GM13977 (cell line): Measurements from ENCODE around the gene STXBP1.

Source experiments
- DNase-seq: peaks from one replicate; pipeline ENCODE4 v3.0.0; 2012; ENCODE audit warnings: low spot score
- in situ Hi-C: fragments of 300-500 bp; cut with MboI; formaldehyde crosslinking; loops from one replicate; pipeline ENCODE4 v1.12.0; 2022; ENCODE audit warnings: low sequenced_read_pairs, low pct_unique_long_range_greater_than_20kb, mixed read lengths, inconsistent platforms; ENCODE audit not compliant: unreplicated experiment
- TF ChIP-seq, protein P1 (sequence below): IDR thresholded peaks from 2 replicates; pipeline ENCODE4 v1.5.1; 2012; ENCODE audit warnings: mild to moderate bottlenecking, control low read depth; ENCODE audit not compliant: insufficient read depth; ENCODE audit errors: extremely low read depth, missing control alignments

Gene STXBP1

DNA sequence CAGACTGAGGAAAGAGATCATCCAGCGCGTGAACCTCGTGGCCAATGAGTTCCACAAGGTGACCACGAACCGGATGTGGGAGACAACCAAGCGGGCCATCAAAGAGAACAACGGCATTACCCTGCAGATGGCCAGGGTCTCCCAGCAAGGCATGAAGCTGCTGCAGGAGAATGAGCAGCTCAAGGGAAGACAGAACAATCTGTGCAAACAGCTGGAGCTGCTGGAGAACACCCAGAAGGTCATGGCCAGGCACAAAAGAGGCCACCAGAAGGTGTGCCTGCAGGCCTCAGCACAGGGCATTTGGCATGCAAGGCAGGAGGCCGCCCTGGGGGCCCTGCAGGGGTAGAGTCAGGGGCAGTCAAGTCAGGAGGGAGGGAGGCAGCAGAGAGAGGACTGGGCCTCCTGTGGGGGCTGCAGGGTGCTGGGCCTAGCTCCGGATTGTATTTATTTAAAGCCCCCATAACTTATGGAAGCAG is 99.2 kb downstream of the STXBP1 start:
- TF ChIP-seq, protein P1, sequence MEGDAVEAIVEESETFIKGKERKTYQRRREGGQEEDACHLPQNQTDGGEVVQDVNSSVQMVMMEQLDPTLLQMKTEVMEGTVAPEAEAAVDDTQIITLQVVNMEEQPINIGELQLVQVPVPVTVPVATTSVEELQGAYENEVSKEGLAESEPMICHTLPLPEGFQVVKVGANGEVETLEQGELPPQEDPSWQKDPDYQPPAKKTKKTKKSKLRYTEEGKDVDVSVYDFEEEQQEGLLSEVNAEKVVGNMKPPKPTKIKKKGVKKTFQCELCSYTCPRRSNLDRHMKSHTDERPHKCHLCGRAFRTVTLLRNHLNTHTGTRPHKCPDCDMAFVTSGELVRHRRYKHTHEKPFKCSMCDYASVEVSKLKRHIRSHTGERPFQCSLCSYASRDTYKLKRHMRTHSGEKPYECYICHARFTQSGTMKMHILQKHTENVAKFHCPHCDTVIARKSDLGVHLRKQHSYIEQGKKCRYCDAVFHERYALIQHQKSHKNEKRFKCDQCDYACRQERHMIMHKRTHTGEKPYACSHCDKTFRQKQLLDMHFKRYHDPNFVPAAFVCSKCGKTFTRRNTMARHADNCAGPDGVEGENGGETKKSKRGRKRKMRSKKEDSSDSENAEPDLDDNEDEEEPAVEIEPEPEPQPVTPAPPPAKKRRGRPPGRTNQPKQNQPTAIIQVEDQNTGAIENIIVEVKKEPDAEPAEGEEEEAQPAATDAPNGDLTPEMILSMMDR: no peak
- no peak for DNase-seq
- in situ Hi-C loops: no loop called here

DNA sequence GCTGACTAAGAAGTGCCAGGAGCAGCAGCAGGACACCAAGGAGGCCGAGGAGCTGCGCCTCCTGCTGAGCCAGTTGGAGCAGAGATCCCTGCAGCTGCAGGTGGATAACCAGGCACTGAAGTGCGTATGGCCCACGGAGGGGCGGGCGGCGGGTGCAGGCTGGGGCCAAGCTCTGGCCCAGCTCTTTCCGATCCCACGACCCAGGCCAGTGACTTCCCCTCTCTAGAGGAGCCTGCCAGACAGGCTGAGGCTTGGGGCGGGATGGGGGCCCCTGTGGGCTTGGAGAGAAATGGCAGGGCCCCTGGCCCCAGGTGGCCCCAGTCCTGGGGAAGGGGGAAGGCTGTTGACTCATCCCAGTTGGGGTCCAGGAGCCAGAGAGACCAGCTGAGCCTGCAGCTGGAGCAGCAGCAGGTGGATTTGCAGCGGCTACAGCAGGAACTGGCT is 99.8 kb downstream of the STXBP1 start:
- TF ChIP-seq, protein P1: no peak
- DNase-seq: no peak
- in situ Hi-C loops: no loop called here

DNA sequence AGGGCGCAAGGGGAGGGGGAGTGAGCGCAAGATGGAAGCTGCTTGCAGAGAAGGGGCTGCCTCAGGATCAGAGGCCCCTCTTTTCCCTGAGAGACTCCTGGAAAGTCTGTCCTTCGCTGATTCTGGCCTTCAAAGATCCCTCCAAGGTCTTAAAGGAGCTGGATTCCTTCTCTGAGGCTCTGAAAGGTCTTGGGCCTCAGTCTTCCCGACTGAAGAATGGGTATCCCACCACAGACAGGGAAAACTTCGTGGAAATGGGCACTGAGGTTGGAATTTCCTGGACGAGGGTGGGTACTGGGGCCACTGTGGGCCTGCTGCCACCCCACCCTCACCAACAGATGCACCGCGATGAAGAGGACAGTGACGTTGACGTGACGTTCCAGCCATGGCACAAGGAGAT is 100.3 kb downstream of the STXBP1 start:
- in situ Hi-C loops: no loop called here
- TF ChIP-seq, protein P1: no peak
- no peak for DNase-seq

DNA sequence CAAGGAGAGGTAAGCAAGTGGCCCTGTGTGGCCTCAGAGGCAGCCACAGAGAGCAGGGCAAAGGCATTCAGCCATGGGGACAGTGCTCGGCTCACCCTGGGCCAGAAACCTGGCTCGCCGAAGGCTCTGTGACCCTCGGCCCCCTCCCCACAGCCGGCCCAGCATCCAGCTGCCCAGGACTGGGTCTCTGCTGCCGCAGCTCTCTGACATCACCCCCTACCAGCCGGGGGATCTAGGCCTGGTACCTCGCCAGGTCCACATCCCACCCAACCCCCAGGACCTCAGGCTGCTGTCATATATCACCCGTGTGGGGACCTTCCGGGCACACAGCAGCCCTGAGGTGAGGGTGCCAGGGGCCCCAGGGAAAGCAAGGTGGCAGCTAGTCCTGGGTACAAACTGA is 100.8 kb downstream of the STXBP1 start:
- DNase-seq: no peak
- in situ Hi-C loops: no loop called here
- TF ChIP-seq, protein P1: no peak

DNA sequence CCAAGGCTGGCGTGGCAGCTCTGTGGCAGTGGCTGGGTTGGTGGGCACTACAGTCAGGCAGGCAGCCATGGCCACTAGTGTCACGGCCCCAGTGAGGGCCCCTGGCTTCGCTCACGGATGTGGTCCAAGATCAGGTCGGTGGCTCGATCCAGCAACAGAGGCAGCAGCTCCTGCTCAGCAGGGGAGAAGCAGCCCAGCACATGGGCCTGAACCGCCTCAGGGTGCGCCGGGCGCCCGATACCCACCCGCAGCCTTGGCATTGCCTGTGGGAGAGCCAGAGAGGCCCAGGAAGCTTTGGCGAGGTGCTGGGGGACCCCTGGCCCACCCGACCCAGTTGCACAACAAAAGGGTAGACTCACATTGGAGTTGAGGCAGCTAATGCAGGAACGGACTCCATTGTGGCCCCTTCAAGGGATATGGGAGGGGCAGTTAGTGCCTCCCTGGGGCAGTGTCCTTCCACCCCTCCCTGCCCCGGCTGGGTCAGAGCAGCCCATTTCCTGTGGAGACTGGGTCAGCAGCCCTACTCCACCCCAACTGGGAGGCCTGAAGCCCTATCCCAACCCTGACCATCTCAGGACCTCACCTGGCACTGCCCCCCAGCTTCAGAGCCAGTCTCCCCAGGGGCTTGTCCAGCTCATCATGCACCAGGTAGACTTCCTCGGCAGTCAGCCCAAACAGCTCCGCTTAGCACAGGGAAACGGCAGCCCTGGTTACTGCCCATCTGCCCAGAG is 102.1 kb downstream of the STXBP1 start:
- DNase-seq: no peak
- in situ Hi-C loops: no loop called here
- TF ChIP-seq, protein P1: no peak

DNA sequence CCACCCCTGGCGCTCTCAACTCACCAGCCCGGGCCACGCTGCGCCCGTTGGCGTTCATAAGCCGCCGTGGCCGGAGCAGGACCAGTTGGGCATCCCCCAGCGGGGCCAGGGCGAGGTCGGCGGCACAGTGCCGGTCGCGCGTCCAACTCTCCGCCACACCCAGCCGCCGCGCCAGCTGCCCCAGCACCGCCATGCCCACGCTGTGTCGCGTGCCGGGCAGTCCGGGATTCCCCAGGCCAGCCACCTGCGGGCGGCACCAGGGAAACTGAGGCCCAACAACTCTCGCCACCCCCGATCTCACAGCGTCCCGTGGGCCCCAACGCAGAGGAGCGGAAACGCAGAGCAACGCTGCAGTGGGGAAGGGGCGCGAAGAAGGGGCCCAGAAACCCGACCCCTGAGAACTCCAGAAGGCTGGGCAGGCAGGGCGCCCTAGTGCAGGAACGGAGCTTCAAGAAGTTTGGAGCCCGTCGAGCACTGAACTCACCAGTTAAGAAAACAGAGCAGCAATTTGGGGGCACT is 102.9 kb downstream of the STXBP1 start:
- in situ Hi-C loops: no loop called here
- TF ChIP-seq, protein P1: no peak
- peak; percentile 58 for DNase-seq
